Vagina (tissue), 2 donors: ENCODE results near the gene SYNE1. TPM values are rescaled to one million over a fixed set of nuclear protein-coding genes. Genes with fewer than 3 reads are reported as not detected.

Experiments used
- DNase-seq, 2 donors: peaks; one replicate each; pipeline ENCODE4 v3.0.0-alpha.2; 2017; ENCODE audit errors: extremely low spot score in 2 of 2
- H3K27ac ChIP-seq: fragments of 200-600 bp; sonication (generic); one replicate; pipeline ENCODE4 v1.5.1; 2019
- H3K27me3 ChIP-seq: fragments of 200-600 bp; sonication (generic); one replicate; pipeline ENCODE4 v1.5.1; 2019
- H3K36me3 ChIP-seq, 2 donors: fragments of 200-600 bp; sonication (generic); one replicate each; pipeline ENCODE4 v1.5.1; 2017 to 2019
- H3K4me1 ChIP-seq: fragments of 200-600 bp; sonication (generic); one replicate; pipeline ENCODE4 v1.5.1; 2019
- H3K4me3 ChIP-seq, 2 donors: fragments of 200-600 bp; sonication (generic); 1 replicate in 1 of 2; 2 replicates in 1 of 2; pipeline ENCODE4 v1.5.1; 2016 to 2019
- H3K9me3 ChIP-seq: fragments of 200-600 bp; sonication (generic); one replicate; pipeline ENCODE4 v1.5.1; 2019
- CTCF ChIP-seq, 3 experiments: fragments of 450-650 bp in 2 of 3; fragments of 200-600 bp in 1 of 3; sonication (generic) in 1 of 3; IDR thresholded peaks; one replicate each; pipeline ENCODE4 v1.5.1; 2017 to 2019; ENCODE audit warnings: antibody characterized with exemption in 3 of 3, mild to moderate bottlenecking in 2 of 3, moderate library complexity in 2 of 3
- POLR2A ChIP-seq, 2 donors: fragments of 450-650 bp; IDR thresholded peaks; one replicate each; pipeline ENCODE4 v1.6.1; 2017; ENCODE audit warnings: antibody characterized with exemption in 2 of 2, mild to moderate bottlenecking in 2 of 2, moderate library complexity in 2 of 2
- POLR2AphosphoS5 ChIP-seq, 2 donors: sonication (generic); formaldehyde crosslinking; IDR thresholded peaks; one replicate each; pipeline ENCODE4 v1.9.0; 2017; ENCODE audit warnings: antibody characterized with exemption in 2 of 2, mild to moderate bottlenecking in 2 of 2, low read depth in 1 of 2; ENCODE audit not compliant: insufficient read depth in 1 of 2
- intact Hi-C: fragments of 100-400 bp; cut with DNase I; formaldehyde crosslinking; loops from one replicate; pipeline ENCODE4 v1.15.1; 2023
- total RNA-seq: library from RNA; depleted of rRNA; stranded (reverse); fragments of >200 nt; gene quantifications from one replicate; pipeline ENCODE4 v1.2.3, GENCODE V29; 2016

Gene SYNE1
- total RNA-seq, 1 donor from 2014 or later, result 81.5 TPM

DNA sequence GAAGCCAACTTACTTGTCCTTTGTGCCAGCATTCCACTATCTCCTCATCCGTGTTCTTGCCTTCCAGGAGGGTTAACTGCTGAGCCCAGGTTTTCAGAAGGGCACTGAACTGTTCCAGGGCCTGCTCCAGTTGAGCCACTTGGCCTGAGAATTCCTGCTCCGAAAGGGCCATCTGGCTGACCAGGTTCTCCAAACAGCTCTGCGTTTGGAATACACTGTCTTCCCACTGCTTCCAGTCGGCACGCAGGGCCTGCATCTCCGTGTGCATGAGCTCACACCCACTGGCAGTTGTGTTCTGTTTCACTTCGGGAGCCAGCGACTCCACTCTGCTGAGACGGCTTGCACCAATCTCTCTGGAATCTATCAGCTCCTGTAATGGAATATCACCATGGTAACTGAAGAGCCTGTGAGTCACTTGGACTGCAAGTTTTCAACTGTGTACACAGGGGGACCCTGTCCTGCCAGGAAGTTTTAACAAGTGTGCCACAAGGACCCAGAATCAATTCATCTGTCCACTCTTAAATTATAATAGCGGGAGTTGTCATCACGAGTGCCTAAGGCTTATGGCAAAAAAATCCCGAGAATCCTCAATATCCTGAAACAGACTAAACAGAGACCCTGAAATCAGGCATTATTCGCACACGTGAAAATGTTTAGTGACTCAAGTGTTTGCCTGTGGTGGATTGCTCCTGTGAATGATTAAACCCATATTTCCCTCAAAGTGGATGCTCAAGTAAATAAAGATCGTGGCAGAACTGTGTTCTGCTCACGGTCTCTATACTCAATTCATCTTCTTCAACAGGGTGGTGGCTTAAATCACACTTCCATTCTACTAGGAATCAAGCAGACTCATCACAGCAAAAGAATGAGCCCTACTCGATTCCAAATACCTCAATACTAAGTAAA, 255.9 kb downstream of the SYNE1 start:
- intact Hi-C loops, result no loop called here
- Histone ChIP-seq H3K36me3 (peaks cover 0 to 4% of the 10 kb centered on the region in 2 donors), H3K27me3 (no peaks in the 10 kb centered on the region), H3K4me3 (peak overlapping the region; percentile 48 to 53), H3K4me1 (peaks cover 18% of the 10 kb centered on the region), H3K27ac (peak overlapping the region; percentile 90), H3K9me3 (no peaks in the 10 kb centered on the region)
- peak; percentile 23 to 91 for TF ChIP-seq POLR2AphosphoS5 (IDR thresholded peaks at IDR 0.05; ENCODE audit: insufficient read depth in 1 of 2, low read depth in 1 of 2)
- peak in 1 of 2 donors; percentile 58 for TF ChIP-seq POLR2A (IDR thresholded peaks at IDR 0.05)
- no peak for TF ChIP-seq CTCF (IDR thresholded peaks at IDR 0.05)
- DNase-seq, result peak in 1 of 2 donors; percentile 94

DNA sequence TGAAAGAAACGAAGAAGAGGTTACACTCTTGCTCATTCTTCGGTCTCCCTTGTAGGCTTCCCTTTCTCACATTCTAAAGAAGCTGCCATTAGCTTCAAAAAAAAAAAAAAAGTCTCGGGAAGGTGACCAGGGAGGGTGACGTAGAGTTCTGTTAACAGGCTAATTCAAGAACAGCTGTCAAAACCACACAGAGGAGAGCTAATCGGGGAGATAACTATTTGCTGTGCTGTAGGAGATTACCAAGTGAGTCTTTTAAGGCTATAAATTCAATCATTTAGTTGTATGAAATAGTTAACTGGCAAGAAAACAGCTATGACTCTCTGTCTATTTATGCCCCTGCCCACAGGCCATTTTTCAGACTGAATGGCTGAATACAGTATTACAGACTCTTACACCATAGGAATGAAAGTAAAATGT, 256.8 kb downstream of the SYNE1 start:
- Histone ChIP-seq H3K4me3 (peak overlapping the region; percentile 48 to 53), H3K27ac (peak overlapping the region; percentile 90), H3K9me3 (no peaks in the 10 kb centered on the region), H3K27me3 (no peaks in the 10 kb centered on the region), H3K36me3 (peaks cover 0 to 13% of the 10 kb centered on the region in 2 donors), H3K4me1 (peaks cover 18% of the 10 kb centered on the region)
- DNase-seq, result no peak
- intact Hi-C loops, result no loop called here
- TF ChIP-seq POLR2AphosphoS5 (IDR thresholded peaks at IDR 0.05; ENCODE audit: insufficient read depth in 1 of 2, low read depth in 1 of 2) (peak in 1 of 2 donors; percentile 45), POLR2A (IDR thresholded peaks at IDR 0.05) (no peak)

DNA sequence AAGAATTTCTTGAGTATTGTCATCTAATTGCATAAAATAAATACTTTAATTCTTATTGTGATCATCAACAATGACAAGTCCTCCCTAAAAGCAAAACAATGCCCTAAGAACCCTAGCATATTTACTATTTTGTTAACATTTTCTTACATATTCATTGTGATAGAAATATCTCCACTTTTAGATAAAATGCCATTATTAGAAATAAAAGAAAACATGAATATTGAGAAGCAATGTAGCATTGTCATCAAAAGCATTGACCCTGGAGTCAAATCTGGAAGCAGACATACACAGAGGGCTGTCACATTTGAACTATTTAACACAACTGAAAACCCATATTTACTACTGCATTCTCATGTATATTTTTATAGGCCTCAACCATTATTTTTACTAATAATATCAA, 257.7 kb downstream of the SYNE1 start:
- no peaks in the 10 kb centered on the region for H3K27me3 ChIP-seq
- H3K4me3 ChIP-seq, result peak overlapping the region; percentile 48 to 53
- H3K27ac ChIP-seq, result peak overlapping the region; percentile 90
- H3K4me1 ChIP-seq, result peaks cover 18% of the 10 kb centered on the region
- H3K36me3 ChIP-seq, result peaks cover 0 to 13% of the 10 kb centered on the region in 2 donors
- H3K9me3 ChIP-seq, result no peaks in the 10 kb centered on the region
- intact Hi-C loops, result no loop called here
- no peak for DNase-seq
- TF ChIP-seq POLR2AphosphoS5 (IDR thresholded peaks at IDR 0.05; ENCODE audit: insufficient read depth in 1 of 2, low read depth in 1 of 2) (no peak), POLR2A (IDR thresholded peaks at IDR 0.05) (no peak), CTCF (IDR thresholded peaks at IDR 0.05) (no peak)

- Histone ChIP-seq H3K4me3 (peak overlapping the region in 1 of 2 donors; percentile 23), H3K27ac (peak overlapping the region; percentile 90), H3K27me3 (no peaks in the 10 kb centered on the region), H3K4me1 (peaks cover 18% of the 10 kb centered on the region), H3K9me3 (no peaks in the 10 kb centered on the region), H3K36me3 (peaks cover 0 to 13% of the 10 kb centered on the region in 2 donors)
- intact Hi-C loops, result no loop called here
- no peak for DNase-seq
- TF ChIP-seq POLR2A (IDR thresholded peaks at IDR 0.05) (no peak), CTCF (IDR thresholded peaks at IDR 0.05) (no peak), POLR2AphosphoS5 (IDR thresholded peaks at IDR 0.05; ENCODE audit: insufficient read depth in 1 of 2, low read depth in 1 of 2) (no peak)
These were observed 259.0 kb downstream of the SYNE1 start for GRCh38 chr6:152378169-152378568.

- H3K27me3 ChIP-seq, result no peaks in the 10 kb centered on the region
- TF ChIP-seq POLR2A (IDR thresholded peaks at IDR 0.05) (no peak), CTCF (IDR thresholded peaks at IDR 0.05) (no peak), POLR2AphosphoS5 (IDR thresholded peaks at IDR 0.05; ENCODE audit: insufficient read depth in 1 of 2, low read depth in 1 of 2) (no peak)
- no peaks in the 10 kb centered on the region for H3K9me3 ChIP-seq
- H3K4me1 ChIP-seq, result peaks cover 9% of the 10 kb centered on the region
- no peak overlapping the region for H3K27ac ChIP-seq
- intact Hi-C loops, result no loop called here
- H3K36me3 ChIP-seq, result peaks cover 0 to 20% of the 10 kb centered on the region in 2 donors
- no peak for DNase-seq
- no peak overlapping the region for H3K4me3 ChIP-seq
These were observed 262.0 kb downstream of the SYNE1 start for GRCh38 chr6:152375197-152375596.
